ENCODE results near the gene TM4SF1.

The TM4SF1 gene

GRCh38 chr3:149391960-149392359 lies 14.5 kb upstream of the TM4SF1 start:
- no peaks in the 10 kb centered on the region for H3K36me3 ChIP-seq (ENCODE audit: control insufficient read depth, insufficient read depth, low read length)
- no peak overlapping the region for H3K4me3 ChIP-seq (ENCODE audit: low read length)
- H3K9me3 ChIP-seq (ENCODE audit: control insufficient read depth, low read length), result no peaks in the 10 kb centered on the region
- no peaks in the 10 kb centered on the region for H3K27me3 ChIP-seq (ENCODE audit: control insufficient read depth, insufficient read depth, low read length)
- H3K9ac ChIP-seq (ENCODE audit: low read length), result no peak overlapping the region
- peaks cover 41% of the 10 kb centered on the region for H3K4me1 ChIP-seq (ENCODE audit: control insufficient read depth, insufficient read depth, low read length)

GRCh38 chr3:149390772-149391212 lies 13.3 kb upstream of the TM4SF1 start:
- Histone ChIP-seq H3K9me3 (ENCODE audit: control insufficient read depth, low read length) (no peaks in the 10 kb centered on the region), H3K36me3 (ENCODE audit: control insufficient read depth, insufficient read depth, low read length) (no peaks in the 10 kb centered on the region), H3K4me3 (ENCODE audit: low read length) (no peak overlapping the region), H3K9ac (ENCODE audit: low read length) (no peak overlapping the region), H3K27me3 (ENCODE audit: control insufficient read depth, insufficient read depth, low read length) (no peaks in the 10 kb centered on the region), H3K4me1 (ENCODE audit: control insufficient read depth, insufficient read depth, low read length) (peaks cover 38% of the 10 kb centered on the region)

- H3K36me3 ChIP-seq (ENCODE audit: control insufficient read depth, insufficient read depth, low read length), result no peaks in the 10 kb centered on the region
- no peak overlapping the region for H3K4me3 ChIP-seq (ENCODE audit: low read length)
- H3K9me3 ChIP-seq (ENCODE audit: control insufficient read depth, low read length), result no peaks in the 10 kb centered on the region
- H3K4me1 ChIP-seq (ENCODE audit: control insufficient read depth, insufficient read depth, low read length), result peaks cover 38% of the 10 kb centered on the region
- H3K27me3 ChIP-seq (ENCODE audit: control insufficient read depth, insufficient read depth, low read length), result no peaks in the 10 kb centered on the region
- H3K9ac ChIP-seq (ENCODE audit: low read length), result no peak overlapping the region
Observed at GRCh38 chr3:149390294-149390693, 12.8 kb upstream of the TM4SF1 start.

GRCh38 chr3:149388531-149389417 lies 11.3 kb upstream of the TM4SF1 start:
- Histone ChIP-seq H3K9ac (ENCODE audit: low read length) (no peak overlapping the region), H3K9me3 (ENCODE audit: control insufficient read depth, low read length) (no peaks in the 10 kb centered on the region), H3K4me3 (ENCODE audit: low read length) (no peak overlapping the region), H3K36me3 (ENCODE audit: control insufficient read depth, insufficient read depth, low read length) (no peaks in the 10 kb centered on the region), H3K4me1 (ENCODE audit: control insufficient read depth, insufficient read depth, low read length) (peaks cover 40% of the 10 kb centered on the region), H3K27me3 (ENCODE audit: control insufficient read depth, insufficient read depth, low read length) (no peaks in the 10 kb centered on the region)

- H3K9ac ChIP-seq (ENCODE audit: low read length), result no peak overlapping the region
- no peaks in the 10 kb centered on the region for H3K27me3 ChIP-seq (ENCODE audit: control insufficient read depth, insufficient read depth, low read length)
- H3K9me3 ChIP-seq (ENCODE audit: control insufficient read depth, low read length), result no peaks in the 10 kb centered on the region
- H3K4me1 ChIP-seq (ENCODE audit: control insufficient read depth, insufficient read depth, low read length), result peaks cover 40% of the 10 kb centered on the region
- H3K4me3 ChIP-seq (ENCODE audit: low read length), result no peak overlapping the region
- H3K36me3 ChIP-seq (ENCODE audit: control insufficient read depth, insufficient read depth, low read length), result no peaks in the 10 kb centered on the region
Observed at GRCh38 chr3:149388001-149388440, 10.6 kb upstream of the TM4SF1 start.

GRCh38 chr3:149386299-149386606 lies 8.8 kb upstream of the TM4SF1 start:
- Histone ChIP-seq H3K9me3 (ENCODE audit: control insufficient read depth, low read length) (no peaks in the 10 kb centered on the region), H3K9ac (ENCODE audit: low read length) (peak overlapping the region; percentile 6), H3K36me3 (ENCODE audit: control insufficient read depth, insufficient read depth, low read length) (no peaks in the 10 kb centered on the region), H3K27me3 (ENCODE audit: control insufficient read depth, insufficient read depth, low read length) (no peaks in the 10 kb centered on the region), H3K4me1 (ENCODE audit: control insufficient read depth, insufficient read depth, low read length) (peaks cover 40% of the 10 kb centered on the region), H3K4me3 (ENCODE audit: low read length) (no peak overlapping the region)

GRCh38 chr3:149385617-149386298 lies 8.3 kb upstream of the TM4SF1 start:
- Histone ChIP-seq H3K9me3 (ENCODE audit: control insufficient read depth, low read length) (no peaks in the 10 kb centered on the region), H3K27me3 (ENCODE audit: control insufficient read depth, insufficient read depth, low read length) (no peaks in the 10 kb centered on the region), H3K4me1 (ENCODE audit: control insufficient read depth, insufficient read depth, low read length) (peaks cover 40% of the 10 kb centered on the region)

GRCh38 chr3:149384911-149385321 lies 7.5 kb upstream of the TM4SF1 start:
- H3K4me3 ChIP-seq (ENCODE audit: low read length), result no peak overlapping the region
- H3K9me3 ChIP-seq (ENCODE audit: control insufficient read depth, low read length), result no peaks in the 10 kb centered on the region
- peaks cover 40% of the 10 kb centered on the region for H3K4me1 ChIP-seq (ENCODE audit: control insufficient read depth, insufficient read depth, low read length)
- H3K36me3 ChIP-seq (ENCODE audit: control insufficient read depth, insufficient read depth, low read length), result no peaks in the 10 kb centered on the region
- no peak overlapping the region for H3K9ac ChIP-seq (ENCODE audit: low read length)
- no peaks in the 10 kb centered on the region for H3K27me3 ChIP-seq (ENCODE audit: control insufficient read depth, insufficient read depth, low read length)

More at GRCh38 chr3:149385617-149386298, 8.3 kb upstream of the TM4SF1 start:
- Histone ChIP-seq H3K4me3 (ENCODE audit: low read length) (no peak overlapping the region), H3K36me3 (ENCODE audit: control insufficient read depth, insufficient read depth, low read length) (no peaks in the 10 kb centered on the region), H3K9ac (ENCODE audit: low read length) (peak overlapping the region; percentile 6)

GRCh38 chr3:149384167-149384566 lies 6.7 kb upstream of the TM4SF1 start:
- Histone ChIP-seq H3K9me3 (ENCODE audit: control insufficient read depth, low read length) (no peaks in the 10 kb centered on the region), H3K9ac (ENCODE audit: low read length) (no peak overlapping the region), H3K36me3 (ENCODE audit: control insufficient read depth, insufficient read depth, low read length) (no peaks in the 10 kb centered on the region), H3K27me3 (ENCODE audit: control insufficient read depth, insufficient read depth, low read length) (no peaks in the 10 kb centered on the region), H3K4me1 (ENCODE audit: control insufficient read depth, insufficient read depth, low read length) (peaks cover 40% of the 10 kb centered on the region), H3K4me3 (ENCODE audit: low read length) (no peak overlapping the region)

- H3K9ac ChIP-seq (ENCODE audit: low read length), result no peak overlapping the region
- no peaks in the 10 kb centered on the region for H3K9me3 ChIP-seq (ENCODE audit: control insufficient read depth, low read length)
- no peak overlapping the region for H3K4me3 ChIP-seq (ENCODE audit: low read length)
- H3K4me1 ChIP-seq (ENCODE audit: control insufficient read depth, insufficient read depth, low read length), result peaks cover 40% of the 10 kb centered on the region
- no peaks in the 10 kb centered on the region for H3K27me3 ChIP-seq (ENCODE audit: control insufficient read depth, insufficient read depth, low read length)
- no peaks in the 10 kb centered on the region for H3K36me3 ChIP-seq (ENCODE audit: control insufficient read depth, insufficient read depth, low read length)
Observed at GRCh38 chr3:149383703-149384102, 6.3 kb upstream of the TM4SF1 start.

- Histone ChIP-seq H3K36me3 (ENCODE audit: control insufficient read depth, insufficient read depth, low read length) (no peaks in the 10 kb centered on the region), H3K27me3 (ENCODE audit: control insufficient read depth, insufficient read depth, low read length) (no peaks in the 10 kb centered on the region), H3K9me3 (ENCODE audit: control insufficient read depth, low read length) (no peaks in the 10 kb centered on the region), H3K9ac (ENCODE audit: low read length) (no peak overlapping the region), H3K4me1 (ENCODE audit: control insufficient read depth, insufficient read depth, low read length) (peaks cover 38% of the 10 kb centered on the region), H3K4me3 (ENCODE audit: low read length) (no peak overlapping the region)
Observed at GRCh38 chr3:149382518-149382917, 5.1 kb upstream of the TM4SF1 start.

GRCh38 chr3:149382101-149382467 lies 4.6 kb upstream of the TM4SF1 start:
- Histone ChIP-seq H3K4me1 (ENCODE audit: control insufficient read depth, insufficient read depth, low read length) (peaks cover 35% of the 10 kb centered on the region), H3K27me3 (ENCODE audit: control insufficient read depth, insufficient read depth, low read length) (no peaks in the 10 kb centered on the region)

More at GRCh38 chr3:149382101-149382467, 4.6 kb upstream of the TM4SF1 start:
- Histone ChIP-seq H3K9ac (ENCODE audit: low read length) (no peak overlapping the region), H3K4me3 (ENCODE audit: low read length) (no peak overlapping the region), H3K9me3 (ENCODE audit: control insufficient read depth, low read length) (no peaks in the 10 kb centered on the region), H3K36me3 (ENCODE audit: control insufficient read depth, insufficient read depth, low read length) (no peaks in the 10 kb centered on the region)
